HL-60 (cell line): ENCODE results near the gene PHF21A.

ENCODE experiments used
- DNase-seq, 2 experiments: peaks; one replicate each; pipeline ENCODE4 v3.0.0-alpha.2; 2010 to 2020; ENCODE audit warnings: low read depth in 1 of 2, low spot score in 1 of 2
- H3K27ac ChIP-seq: fragments of 250-450 bp; sonication (Bioruptor Pico); replicated peaks from 2 replicates; pipeline ENCODE4 v1.5.1; 2020; ENCODE audit warnings: mild to moderate bottlenecking, moderate library complexity
- H3K27me3 ChIP-seq: fragments of 250-450 bp; sonication (Bioruptor Pico); 2 replicates; pipeline ENCODE4 v1.5.1; 2021; ENCODE audit warnings: mild to moderate bottlenecking, moderate library complexity; ENCODE audit not compliant: insufficient read depth, poor library complexity, severe bottlenecking
- H3K4me3 ChIP-seq: replicated peaks from 2 replicates; pipeline ENCODE4 v1.5.1; 2011; ENCODE audit warnings: mild to moderate bottlenecking, control low read depth, low read length; ENCODE audit not compliant: insufficient read depth
- GABPA ChIP-seq: IDR thresholded peaks from 2 replicates; pipeline ENCODE4 v1.6.1; 2012; ENCODE audit warnings: low read depth
- POLR2AphosphoS5 ChIP-seq: IDR thresholded peaks from 2 replicates; pipeline ENCODE4 v1.6.1; 2012; ENCODE audit warnings: low read depth
- SPI1 ChIP-seq: IDR thresholded peaks from 2 replicates; pipeline ENCODE4 v1.6.1; 2012; ENCODE audit warnings: low read depth, mild to moderate bottlenecking, borderline replicate concordance
- TF ChIP-seq, protein P1 (sequence below): IDR thresholded peaks from one replicate; pipeline ENCODE4 v1.5.1; 2011; ENCODE audit warnings: low read length, control low read depth, inconsistent platforms; ENCODE audit not compliant: insufficient read depth
- TF ChIP-seq, protein P2 (sequence below): IDR thresholded peaks from 2 replicates; pipeline ENCODE4 v1.6.1; 2012; ENCODE audit warnings: low read depth; ENCODE audit not compliant: insufficient replicate concordance

The PHF21A gene

GRCh38 chr11:45894555-45895247, 226.6 kb downstream of the PHF21A start:
- Histone ChIP-seq H3K27ac (no peak overlapping the region), H3K27me3 (peaks cover 18% of the 10 kb centered on the region), H3K4me3 (no peak overlapping the region)
- no peak for DNase-seq
- TF ChIP-seq SPI1 (no peak), GABPA (no peak), POLR2AphosphoS5 (no peak)
- TF ChIP-seq, protein P1, sequence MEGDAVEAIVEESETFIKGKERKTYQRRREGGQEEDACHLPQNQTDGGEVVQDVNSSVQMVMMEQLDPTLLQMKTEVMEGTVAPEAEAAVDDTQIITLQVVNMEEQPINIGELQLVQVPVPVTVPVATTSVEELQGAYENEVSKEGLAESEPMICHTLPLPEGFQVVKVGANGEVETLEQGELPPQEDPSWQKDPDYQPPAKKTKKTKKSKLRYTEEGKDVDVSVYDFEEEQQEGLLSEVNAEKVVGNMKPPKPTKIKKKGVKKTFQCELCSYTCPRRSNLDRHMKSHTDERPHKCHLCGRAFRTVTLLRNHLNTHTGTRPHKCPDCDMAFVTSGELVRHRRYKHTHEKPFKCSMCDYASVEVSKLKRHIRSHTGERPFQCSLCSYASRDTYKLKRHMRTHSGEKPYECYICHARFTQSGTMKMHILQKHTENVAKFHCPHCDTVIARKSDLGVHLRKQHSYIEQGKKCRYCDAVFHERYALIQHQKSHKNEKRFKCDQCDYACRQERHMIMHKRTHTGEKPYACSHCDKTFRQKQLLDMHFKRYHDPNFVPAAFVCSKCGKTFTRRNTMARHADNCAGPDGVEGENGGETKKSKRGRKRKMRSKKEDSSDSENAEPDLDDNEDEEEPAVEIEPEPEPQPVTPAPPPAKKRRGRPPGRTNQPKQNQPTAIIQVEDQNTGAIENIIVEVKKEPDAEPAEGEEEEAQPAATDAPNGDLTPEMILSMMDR = no peak
- TF ChIP-seq, protein P2, sequence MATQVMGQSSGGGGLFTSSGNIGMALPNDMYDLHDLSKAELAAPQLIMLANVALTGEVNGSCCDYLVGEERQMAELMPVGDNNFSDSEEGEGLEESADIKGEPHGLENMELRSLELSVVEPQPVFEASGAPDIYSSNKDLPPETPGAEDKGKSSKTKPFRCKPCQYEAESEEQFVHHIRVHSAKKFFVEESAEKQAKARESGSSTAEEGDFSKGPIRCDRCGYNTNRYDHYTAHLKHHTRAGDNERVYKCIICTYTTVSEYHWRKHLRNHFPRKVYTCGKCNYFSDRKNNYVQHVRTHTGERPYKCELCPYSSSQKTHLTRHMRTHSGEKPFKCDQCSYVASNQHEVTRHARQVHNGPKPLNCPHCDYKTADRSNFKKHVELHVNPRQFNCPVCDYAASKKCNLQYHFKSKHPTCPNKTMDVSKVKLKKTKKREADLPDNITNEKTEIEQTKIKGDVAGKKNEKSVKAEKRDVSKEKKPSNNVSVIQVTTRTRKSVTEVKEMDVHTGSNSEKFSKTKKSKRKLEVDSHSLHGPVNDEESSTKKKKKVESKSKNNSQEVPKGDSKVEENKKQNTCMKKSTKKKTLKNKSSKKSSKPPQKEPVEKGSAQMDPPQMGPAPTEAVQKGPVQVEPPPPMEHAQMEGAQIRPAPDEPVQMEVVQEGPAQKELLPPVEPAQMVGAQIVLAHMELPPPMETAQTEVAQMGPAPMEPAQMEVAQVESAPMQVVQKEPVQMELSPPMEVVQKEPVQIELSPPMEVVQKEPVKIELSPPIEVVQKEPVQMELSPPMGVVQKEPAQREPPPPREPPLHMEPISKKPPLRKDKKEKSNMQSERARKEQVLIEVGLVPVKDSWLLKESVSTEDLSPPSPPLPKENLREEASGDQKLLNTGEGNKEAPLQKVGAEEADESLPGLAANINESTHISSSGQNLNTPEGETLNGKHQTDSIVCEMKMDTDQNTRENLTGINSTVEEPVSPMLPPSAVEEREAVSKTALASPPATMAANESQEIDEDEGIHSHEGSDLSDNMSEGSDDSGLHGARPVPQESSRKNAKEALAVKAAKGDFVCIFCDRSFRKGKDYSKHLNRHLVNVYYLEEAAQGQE = no peak

- DNase-seq = no peak
- H3K27ac ChIP-seq = no peak overlapping the region
- TF ChIP-seq, protein P1 = no peak
- no peak for TF ChIP-seq SPI1
- TF ChIP-seq GABPA = no peak
- TF ChIP-seq, protein P2 = no peak
- TF ChIP-seq POLR2AphosphoS5 = no peak
- no peak overlapping the region for H3K4me3 ChIP-seq
- H3K27me3 ChIP-seq = peaks cover 5% of the 10 kb centered on the region
These were observed 228.4 kb downstream of the PHF21A start for GRCh38 chr11:45892856-45893255.

DNA sequence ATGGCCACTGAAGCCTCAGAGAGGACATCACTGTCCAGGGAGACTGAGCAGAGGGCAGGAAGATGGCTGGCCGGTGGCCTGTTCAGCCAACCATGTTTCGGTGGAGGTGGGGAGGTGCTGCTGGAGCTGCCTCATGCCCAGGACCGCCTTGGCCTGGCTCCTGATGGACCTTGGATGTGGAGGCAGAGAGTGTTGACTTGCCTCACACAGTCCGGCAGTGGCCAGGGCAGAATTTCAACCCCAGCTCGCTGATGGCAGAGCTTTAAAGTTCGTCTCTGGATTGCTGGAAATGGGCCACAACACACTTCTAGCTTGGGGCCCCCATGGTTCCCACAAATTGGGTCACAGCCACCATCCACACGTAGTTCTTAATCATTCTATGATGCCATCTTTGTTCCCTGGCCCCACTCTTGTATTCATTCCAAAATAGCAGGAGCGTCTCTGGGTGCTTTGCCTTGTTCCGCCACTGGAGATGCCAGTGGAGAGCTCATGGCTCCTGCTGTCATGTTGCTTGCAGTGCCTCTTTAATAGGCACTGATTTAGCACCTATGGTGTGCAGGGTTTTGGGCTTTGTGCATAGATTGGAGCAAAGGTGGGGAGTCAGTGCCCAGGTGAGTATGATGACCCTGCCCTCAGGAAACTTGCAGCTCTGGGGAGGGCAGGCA, 230.2 kb downstream of the PHF21A start:
- no peak overlapping the region for H3K4me3 ChIP-seq
- peaks cover 3% of the 10 kb centered on the region for H3K27me3 ChIP-seq
- TF ChIP-seq SPI1 (no peak), POLR2AphosphoS5 (no peak), GABPA (no peak)
- TF ChIP-seq, protein P1 = no peak
- TF ChIP-seq, protein P2 = no peak
- H3K27ac ChIP-seq = no peak overlapping the region
- no peak for DNase-seq
